Muscle of arm (tissue), 12 donors: Measurements from ENCODE around the gene EPO. TPM values are rescaled to one million over a fixed set of nuclear protein-coding genes. Genes with fewer than 3 reads are reported as not detected.
"Not testable (repeated sequence)": the region's sequence is repeated elsewhere in the genome, so short reads cannot be mapped to it uniquely, and the experiment has no call there.

Experiments used
- DNase-seq: peaks from one replicate; pipeline ENCODE4 v3.0.0-alpha.2; 2013
- polyA plus RNA-seq, 12 donors: library from polyadenylated mRNA; unstranded; fragments of 120-200 nt; gene quantifications; one replicate each; pipeline ENCODE4 v1.2.1, GENCODE V29; 2013; ENCODE audit not compliant: insufficient read length in 12 of 12

Gene EPO
- polyA plus RNA-seq, 12 donors = 0.13 to 0.28 (median 0.21) TPM; not detected in 9

GRCh38 chr7:100682991-100683658 is 37.1 kb upstream of the EPO start:
- DNase-seq = no peak

- DNase-seq = no peak
Measured at GRCh38 chr7:100683659-100684533, 36.4 kb upstream of the EPO start.

- no peak for DNase-seq
Measured at GRCh38 chr7:100684534-100685042, 35.7 kb upstream of the EPO start.

GRCh38 chr7:100685049-100685605 is 35.1 kb upstream of the EPO start:
- no peak for DNase-seq

- DNase-seq = no peak
Measured at GRCh38 chr7:100685631-100686145, 34.6 kb upstream of the EPO start.

- DNase-seq = no peak
Measured at GRCh38 chr7:100686201-100686821, 34.0 kb upstream of the EPO start.

GRCh38 chr7:100686822-100687211 is 33.5 kb upstream of the EPO start:
- no peak for DNase-seq

- DNase-seq = no peak
Measured at GRCh38 chr7:100687261-100687660, 33.0 kb upstream of the EPO start.

GRCh38 chr7:100687751-100688300 is 32.4 kb upstream of the EPO start:
- DNase-seq = no peak

GRCh38 chr7:100688326-100688860 is 31.9 kb upstream of the EPO start:
- DNase-seq = no peak

GRCh38 chr7:100689230-100690135 is 30.8 kb upstream of the EPO start:
- no peak for DNase-seq

GRCh38 chr7:100691676-100692577 is 28.3 kb upstream of the EPO start:
- peak; percentile 74 for DNase-seq

GRCh38 chr7:100692578-100692961 is 27.7 kb upstream of the EPO start:
- DNase-seq = no peak

- DNase-seq = no peak
Measured at GRCh38 chr7:100693312-100694097, 26.8 kb upstream of the EPO start.

- peak; percentile 67 for DNase-seq
Measured at GRCh38 chr7:100694098-100694745, 26.0 kb upstream of the EPO start, which contains the start of gene GIGYF1. TSS of gene GIGYF1 (minus strand) at chr7:100694250. CDS start at chr7:100688238, 6,012 bp downstream.

GRCh38 chr7:100696123-100696521 is 24.1 kb upstream of the EPO start:
- DNase-seq = no peak

- DNase-seq = no peak
Measured at GRCh38 chr7:100699018-100699417, 21.2 kb upstream of the EPO start.

- not testable (repeated sequence) for DNase-seq
Measured at GRCh38 chr7:100701089-100701488, 19.2 kb upstream of the EPO start.
